Glomerular visceral epithelial cell (primary cell): ENCODE results near the gene MED23.

Experiments used
- DNase-seq: peaks from one replicate; pipeline ENCODE4 v3.0.0-alpha.2; 2016; ENCODE audit errors: extremely low spot score

MED23 gene

GRCh38 chr6:131627724-131628682 is at the start of gene MED23:
TSS of gene MED23 (minus strand) at chr6:131628242. CDS start at chr6:131628049, 193 bp downstream.
- peak; percentile 97 for DNase-seq

GRCh38 chr6:131673184-131673583 is 45.1 kb upstream of the MED23 start:
- no peak for DNase-seq

GRCh38 chr6:131669891-131670290 is 41.8 kb upstream of the MED23 start:
- DNase-seq = no peak

- no peak for DNase-seq
Measured at GRCh38 chr6:131663578-131664165, 35.6 kb upstream of the MED23 start.

GRCh38 chr6:131660195-131660594 is 32.2 kb upstream of the MED23 start:
- DNase-seq = peak; percentile 20

GRCh38 chr6:131658287-131658686 is 30.2 kb upstream of the MED23 start:
- no peak for DNase-seq

- peak; percentile 15 for DNase-seq
Measured at GRCh38 chr6:131657630-131658111, 29.6 kb upstream of the MED23 start.

- DNase-seq = no peak
Measured at GRCh38 chr6:131657222-131657621, 29.2 kb upstream of the MED23 start.

GRCh38 chr6:131656667-131657066 is 28.6 kb upstream of the MED23 start:
- DNase-seq = no peak

- DNase-seq = no peak
Measured at GRCh38 chr6:131655951-131656350, 27.9 kb upstream of the MED23 start.

GRCh38 chr6:131655387-131655786 is 27.3 kb upstream of the MED23 start:
- DNase-seq = no peak

- peak; percentile 16 for DNase-seq
Measured at GRCh38 chr6:131654326-131654725, 26.3 kb upstream of the MED23 start.

GRCh38 chr6:131652472-131652871 is 24.4 kb upstream of the MED23 start:
- no peak for DNase-seq

- DNase-seq = no peak
Measured at GRCh38 chr6:131651782-131652181, 23.7 kb upstream of the MED23 start.

GRCh38 chr6:131646249-131646670 is 18.2 kb upstream of the MED23 start:
- DNase-seq = no peak

- no peak for DNase-seq
Measured at GRCh38 chr6:131645846-131646245, 17.8 kb upstream of the MED23 start.

GRCh38 chr6:131644921-131645320 is 16.9 kb upstream of the MED23 start:
- no peak for DNase-seq

GRCh38 chr6:131643855-131644460 is 15.9 kb upstream of the MED23 start:
- DNase-seq = no peak

GRCh38 chr6:131642987-131643611 is 15.1 kb upstream of the MED23 start:
- DNase-seq = no peak

- DNase-seq = no peak
Measured at GRCh38 chr6:131642565-131642964, 14.5 kb upstream of the MED23 start.

- DNase-seq = no peak
Measured at GRCh38 chr6:131641554-131641953, 13.5 kb upstream of the MED23 start.

- no peak for DNase-seq
Measured at GRCh38 chr6:131640576-131640975, 12.5 kb upstream of the MED23 start.
